Vagina (tissue), 2 donors: ENCODE data around the gene PNLIP.

Experiments
- POLR2AphosphoS5 ChIP-seq, 2 donors: sonication (generic); formaldehyde crosslinking; IDR thresholded peaks; one replicate each; pipeline ENCODE4 v1.9.0; 2017; ENCODE audit warnings: antibody characterized with exemption in 2 of 2, mild to moderate bottlenecking in 2 of 2, low read depth in 1 of 2; ENCODE audit not compliant: insufficient read depth in 1 of 2
- TF ChIP-seq, protein P1 (sequence below), 3 experiments: fragments of 450-650 bp in 2 of 3; fragments of 200-600 bp in 1 of 3; sonication (generic) in 1 of 3; IDR thresholded peaks; one replicate each; pipeline ENCODE4 v1.5.1; 2017 to 2019; ENCODE audit warnings: antibody characterized with exemption in 3 of 3, mild to moderate bottlenecking in 2 of 3, moderate library complexity in 2 of 3

DNA sequence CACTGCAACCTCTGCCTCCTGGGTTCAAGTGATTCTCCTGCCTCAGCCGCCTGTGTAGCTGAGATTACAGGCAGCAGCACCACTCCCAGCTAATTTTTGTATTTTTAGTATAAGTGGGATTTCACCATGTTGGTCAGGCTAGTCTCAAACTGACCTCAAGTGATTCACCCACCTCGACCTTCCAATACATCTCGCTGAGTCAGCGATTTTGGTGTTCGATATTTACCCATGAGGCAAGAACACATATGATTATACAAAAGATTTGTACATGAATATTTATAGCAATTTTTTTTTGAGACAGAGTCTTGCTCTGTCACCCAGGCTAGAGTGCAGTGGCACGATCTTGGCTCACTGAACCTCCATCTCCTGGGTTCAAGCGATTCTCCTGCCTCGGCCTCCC, 19.8 kb downstream of the PNLIP start:
- TF ChIP-seq, protein P1, sequence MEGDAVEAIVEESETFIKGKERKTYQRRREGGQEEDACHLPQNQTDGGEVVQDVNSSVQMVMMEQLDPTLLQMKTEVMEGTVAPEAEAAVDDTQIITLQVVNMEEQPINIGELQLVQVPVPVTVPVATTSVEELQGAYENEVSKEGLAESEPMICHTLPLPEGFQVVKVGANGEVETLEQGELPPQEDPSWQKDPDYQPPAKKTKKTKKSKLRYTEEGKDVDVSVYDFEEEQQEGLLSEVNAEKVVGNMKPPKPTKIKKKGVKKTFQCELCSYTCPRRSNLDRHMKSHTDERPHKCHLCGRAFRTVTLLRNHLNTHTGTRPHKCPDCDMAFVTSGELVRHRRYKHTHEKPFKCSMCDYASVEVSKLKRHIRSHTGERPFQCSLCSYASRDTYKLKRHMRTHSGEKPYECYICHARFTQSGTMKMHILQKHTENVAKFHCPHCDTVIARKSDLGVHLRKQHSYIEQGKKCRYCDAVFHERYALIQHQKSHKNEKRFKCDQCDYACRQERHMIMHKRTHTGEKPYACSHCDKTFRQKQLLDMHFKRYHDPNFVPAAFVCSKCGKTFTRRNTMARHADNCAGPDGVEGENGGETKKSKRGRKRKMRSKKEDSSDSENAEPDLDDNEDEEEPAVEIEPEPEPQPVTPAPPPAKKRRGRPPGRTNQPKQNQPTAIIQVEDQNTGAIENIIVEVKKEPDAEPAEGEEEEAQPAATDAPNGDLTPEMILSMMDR (IDR thresholded peaks at IDR 0.05) = no peak
- no peak for TF ChIP-seq POLR2AphosphoS5 (IDR thresholded peaks at IDR 0.05; ENCODE audit: insufficient read depth in 1 of 2, low read depth in 1 of 2)
